Esophagus squamous epithelium (tissue), 4 donors: ENCODE results near the gene COL15A1.

Source experiments
- POLR2A ChIP-seq, 4 donors: fragments of 450-650 bp; IDR thresholded peaks; one replicate each; pipeline ENCODE4 v1.6.1; 2017; ENCODE audit warnings: antibody characterized with exemption in 4 of 4, mild to moderate bottlenecking in 4 of 4, moderate library complexity in 3 of 4
- TF ChIP-seq, protein P1 (sequence below), 6 experiments: fragments of 450-650 bp in 4 of 6; fragments of 200-600 bp in 2 of 6; sonication (generic) in 2 of 6; IDR thresholded peaks; one replicate each; pipeline ENCODE4 v1.5.1; 2016 to 2019; ENCODE audit warnings: antibody characterized with exemption in 6 of 6, mild to moderate bottlenecking in 4 of 6, moderate library complexity in 4 of 6

DNA sequence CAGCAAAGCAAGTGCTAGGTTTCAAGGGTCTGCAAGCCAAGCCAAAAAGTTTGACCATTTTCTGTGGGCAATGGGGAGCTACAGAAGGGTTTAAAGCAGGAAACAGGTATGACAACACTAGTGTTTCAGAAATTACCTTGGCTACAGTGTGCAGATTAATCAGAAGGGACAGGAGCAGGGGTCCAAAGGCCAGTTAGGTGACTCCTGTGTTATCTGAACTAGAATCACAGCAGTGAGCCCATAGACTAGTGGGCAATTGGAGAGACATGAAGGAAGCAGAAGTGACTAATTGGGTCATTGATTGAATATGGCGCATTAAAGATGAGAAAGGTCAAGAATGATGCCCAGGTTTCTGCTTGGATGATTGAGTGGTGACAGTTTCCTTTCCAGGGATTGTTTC, 119.8 kb downstream of the COL15A1 start:
- TF ChIP-seq, protein P1, sequence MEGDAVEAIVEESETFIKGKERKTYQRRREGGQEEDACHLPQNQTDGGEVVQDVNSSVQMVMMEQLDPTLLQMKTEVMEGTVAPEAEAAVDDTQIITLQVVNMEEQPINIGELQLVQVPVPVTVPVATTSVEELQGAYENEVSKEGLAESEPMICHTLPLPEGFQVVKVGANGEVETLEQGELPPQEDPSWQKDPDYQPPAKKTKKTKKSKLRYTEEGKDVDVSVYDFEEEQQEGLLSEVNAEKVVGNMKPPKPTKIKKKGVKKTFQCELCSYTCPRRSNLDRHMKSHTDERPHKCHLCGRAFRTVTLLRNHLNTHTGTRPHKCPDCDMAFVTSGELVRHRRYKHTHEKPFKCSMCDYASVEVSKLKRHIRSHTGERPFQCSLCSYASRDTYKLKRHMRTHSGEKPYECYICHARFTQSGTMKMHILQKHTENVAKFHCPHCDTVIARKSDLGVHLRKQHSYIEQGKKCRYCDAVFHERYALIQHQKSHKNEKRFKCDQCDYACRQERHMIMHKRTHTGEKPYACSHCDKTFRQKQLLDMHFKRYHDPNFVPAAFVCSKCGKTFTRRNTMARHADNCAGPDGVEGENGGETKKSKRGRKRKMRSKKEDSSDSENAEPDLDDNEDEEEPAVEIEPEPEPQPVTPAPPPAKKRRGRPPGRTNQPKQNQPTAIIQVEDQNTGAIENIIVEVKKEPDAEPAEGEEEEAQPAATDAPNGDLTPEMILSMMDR (IDR thresholded peaks at IDR 0.05), result no peak
- no peak for TF ChIP-seq POLR2A (IDR thresholded peaks at IDR 0.05)
